GM21360 (cell line): ENCODE measurements around the gene PLXNA1.

Experiments used
- ATAC-seq: cut with Tn5 transposase; IDR thresholded peaks from one replicate; pipeline ENCODE4 v1.9.1; 2021; ENCODE audit warnings: mild to moderate bottlenecking, moderate library complexity; ENCODE audit not compliant: unreplicated experiment

PLXNA1 gene

DNA sequence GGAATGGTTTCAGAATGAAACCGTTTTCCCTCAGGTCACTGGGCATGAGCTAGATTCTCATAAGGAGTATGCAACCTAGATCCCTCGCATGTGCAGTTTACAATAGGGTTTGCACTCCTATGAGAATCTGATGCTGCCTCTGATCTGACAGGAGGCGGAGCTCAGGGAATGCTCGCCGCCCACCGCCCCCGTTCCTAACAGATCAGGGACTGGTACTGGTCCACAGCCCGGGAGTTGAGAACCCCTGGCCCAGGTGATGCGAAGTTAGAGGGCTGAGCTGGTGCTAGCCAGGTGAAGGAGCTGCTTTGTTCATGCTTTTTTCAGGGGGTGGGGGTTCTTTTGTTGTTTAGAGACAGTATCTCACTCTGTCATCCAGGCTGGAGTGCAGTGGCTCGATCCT is 15.5 kb upstream of the PLXNA1 start:
- no peak for ATAC-seq

DNA sequence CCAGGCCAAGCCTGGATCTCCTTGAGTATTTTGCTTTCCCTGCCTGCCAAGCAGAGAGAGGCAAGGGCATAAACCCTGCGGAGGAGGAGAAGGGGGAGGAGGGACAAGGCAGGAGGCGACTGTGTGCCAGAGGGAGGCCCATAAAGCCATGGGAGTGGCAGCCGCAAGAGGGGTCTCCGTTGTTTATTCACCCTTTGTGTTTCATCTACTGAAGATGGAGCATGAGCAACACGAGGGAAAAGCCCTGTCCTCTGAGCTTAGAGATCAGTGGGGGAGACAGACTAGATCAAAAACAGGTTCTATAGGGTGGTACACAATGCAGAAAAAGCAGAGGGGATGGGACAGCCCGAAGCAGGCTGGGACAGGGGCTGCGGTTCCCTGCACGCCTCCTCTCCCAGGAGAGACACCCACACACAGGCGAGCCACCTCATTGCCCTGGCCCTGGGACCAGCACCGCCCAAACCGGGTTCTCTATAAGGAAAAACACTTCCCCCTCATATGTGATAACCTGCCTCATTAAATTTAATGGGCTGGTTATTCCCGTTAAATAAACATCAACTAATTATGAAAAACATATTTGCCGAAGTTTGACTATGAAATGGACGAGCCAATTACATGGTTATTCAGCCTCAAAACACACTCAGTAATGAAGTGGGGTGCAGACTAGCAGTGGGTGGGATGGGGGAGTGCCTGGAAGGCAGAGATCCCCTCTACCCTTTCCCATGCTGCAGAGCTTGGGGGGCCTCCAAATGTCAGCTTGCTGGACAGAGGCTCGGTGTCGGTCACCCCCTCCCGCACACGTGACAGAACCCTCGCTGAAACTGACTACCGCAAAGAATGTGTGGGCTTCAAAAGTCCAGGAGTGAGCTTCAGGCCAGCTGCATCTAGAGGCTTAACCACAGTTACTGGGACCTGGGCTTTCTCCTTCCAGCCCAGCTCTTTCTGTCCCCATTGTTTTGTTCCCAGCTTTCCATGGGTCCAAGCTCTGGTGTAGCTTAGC is 14.2 kb upstream of the PLXNA1 start:
- ATAC-seq: no peak

DNA sequence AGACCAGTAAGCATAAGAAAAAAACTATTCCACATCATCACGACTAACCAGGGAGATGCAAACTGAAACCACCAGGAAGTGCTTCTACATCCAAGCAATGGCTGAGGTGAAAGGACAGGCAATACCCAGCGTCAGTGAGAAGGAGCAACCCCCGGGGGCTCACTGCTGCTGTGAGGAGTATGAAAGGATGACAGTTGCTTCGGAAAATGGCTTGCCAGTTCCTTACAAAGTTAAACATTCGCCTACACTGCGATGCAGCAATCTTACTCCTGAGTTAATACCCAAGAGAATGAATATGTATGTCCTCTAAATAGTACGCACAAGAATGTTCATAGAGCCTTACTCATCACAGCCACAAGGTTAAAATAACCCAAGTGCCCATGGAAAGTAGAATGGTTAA is 13.3 kb upstream of the PLXNA1 start:
- ATAC-seq: no peak

DNA sequence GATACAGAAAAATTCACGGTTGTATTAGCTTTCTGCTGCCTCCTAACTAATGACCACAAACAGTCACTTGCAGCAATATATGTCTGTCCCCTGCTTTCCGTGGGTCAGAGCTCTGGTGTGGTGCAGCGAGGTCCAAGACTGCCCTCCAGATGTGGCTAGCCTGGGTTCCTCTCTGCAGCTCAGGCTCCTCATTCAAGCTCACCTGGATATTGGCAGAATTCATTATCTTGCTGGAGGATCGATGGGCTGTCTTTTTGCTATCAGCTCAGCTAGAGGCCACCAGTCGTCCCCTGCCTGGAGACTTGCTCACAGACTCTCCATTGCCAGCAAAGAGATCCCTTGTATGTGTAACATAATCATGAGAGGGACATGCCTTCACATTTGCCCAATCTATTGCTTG is 12.8 kb upstream of the PLXNA1 start:
- no peak for ATAC-seq

DNA sequence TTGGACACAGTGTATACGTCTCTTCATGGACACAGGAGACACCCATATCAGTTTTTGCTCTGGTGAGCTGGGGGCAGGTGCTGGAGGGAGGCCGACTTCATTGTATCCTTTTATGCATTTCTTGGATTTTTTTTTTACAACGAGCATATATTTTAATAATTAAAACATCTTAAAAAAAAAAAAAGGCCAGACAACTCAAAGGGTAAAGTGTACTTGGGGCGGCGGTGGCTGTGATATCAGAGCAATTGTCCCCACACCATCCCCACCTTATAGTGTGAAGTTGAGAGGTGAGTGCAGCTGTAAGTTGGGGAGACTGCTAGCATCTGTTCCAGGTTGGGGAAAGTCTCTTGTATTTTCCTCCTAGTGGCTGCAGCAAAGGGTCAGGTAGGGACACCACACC is 12.0 kb upstream of the PLXNA1 start:
- ATAC-seq: no peak

DNA sequence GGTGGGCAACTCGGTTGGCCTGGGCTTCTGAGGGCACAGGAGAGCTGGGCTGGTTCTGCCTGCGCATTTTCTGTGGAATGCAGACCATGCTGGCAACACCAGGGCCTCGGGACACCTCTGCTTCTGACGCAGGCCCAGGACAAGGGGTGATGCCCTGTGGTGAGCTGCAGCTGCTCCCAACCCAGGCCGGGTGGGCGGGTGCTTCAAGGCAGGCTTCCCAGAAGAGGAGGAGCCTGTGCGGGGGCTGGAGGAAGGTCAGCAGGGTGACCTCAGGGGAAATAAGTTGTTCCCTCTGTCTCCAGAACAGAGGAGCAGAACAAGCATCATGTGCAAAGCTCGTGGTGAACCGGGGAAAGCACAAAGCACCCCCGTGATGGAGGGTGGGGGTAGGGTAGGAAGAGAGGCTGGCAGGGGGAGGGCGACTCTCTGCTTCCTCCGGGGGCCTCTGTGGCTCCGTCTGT is 11.0 kb upstream of the PLXNA1 start:
- ATAC-seq: no peak

DNA sequence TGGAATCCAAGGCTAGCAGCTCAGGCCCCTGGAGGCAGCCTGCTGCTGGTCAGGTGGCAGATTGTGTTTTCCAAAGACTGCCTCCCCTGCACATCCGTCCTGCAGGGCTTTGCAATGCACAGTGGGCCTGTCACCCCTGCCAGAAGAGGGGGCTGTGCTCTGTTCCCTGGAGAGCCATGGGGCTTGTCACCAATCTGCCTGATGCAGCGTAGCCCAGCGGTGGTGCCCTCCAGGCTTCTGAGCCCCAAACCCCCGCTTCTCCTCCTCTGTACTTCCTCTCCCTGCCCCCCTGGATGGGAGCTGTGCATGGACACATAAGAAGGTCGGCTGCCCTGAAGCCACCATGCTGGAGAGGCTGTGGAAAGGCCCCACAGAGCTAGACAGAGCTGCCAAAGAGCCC is 10.0 kb upstream of the PLXNA1 start:
- ATAC-seq: no peak

DNA sequence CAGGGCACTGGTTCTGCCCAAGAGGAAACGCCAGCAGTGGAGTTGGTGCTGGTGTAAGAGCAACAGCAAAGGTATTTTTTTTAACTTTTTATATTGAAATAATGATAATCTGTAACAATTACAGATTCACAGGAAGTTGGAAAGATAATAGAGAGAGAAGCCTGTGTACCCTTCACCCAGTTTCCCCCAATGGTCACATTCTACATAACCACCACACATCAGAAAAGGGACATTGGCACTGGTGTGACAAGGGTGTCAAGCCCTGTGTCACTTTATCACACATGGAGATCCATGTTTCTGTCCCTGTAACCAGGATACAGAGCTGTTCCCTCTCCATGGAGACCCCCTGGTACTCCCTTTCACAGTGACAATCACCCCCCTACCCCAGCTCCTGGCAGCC is 9.1 kb upstream of the PLXNA1 start:
- no peak for ATAC-seq

DNA sequence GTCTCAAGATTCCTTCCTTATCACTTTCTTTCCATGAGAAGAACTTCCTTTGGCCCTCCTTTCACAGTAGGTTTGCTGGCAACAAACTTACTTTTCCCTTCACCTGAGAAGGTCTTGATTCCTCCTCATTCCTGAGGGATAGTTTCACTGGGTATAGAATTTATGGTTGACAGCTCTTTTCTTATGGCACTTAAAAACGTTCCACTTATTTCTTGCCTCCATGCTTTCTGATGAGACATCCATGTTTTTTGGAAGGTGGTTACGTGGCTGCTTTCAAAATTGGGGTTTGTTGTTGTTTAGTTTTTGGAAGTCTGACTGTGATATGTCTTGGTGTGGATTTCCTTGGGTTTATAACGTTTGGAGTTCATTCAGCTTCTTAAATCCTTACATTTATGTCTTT is 8.2 kb upstream of the PLXNA1 start:
- ATAC-seq: no peak

DNA sequence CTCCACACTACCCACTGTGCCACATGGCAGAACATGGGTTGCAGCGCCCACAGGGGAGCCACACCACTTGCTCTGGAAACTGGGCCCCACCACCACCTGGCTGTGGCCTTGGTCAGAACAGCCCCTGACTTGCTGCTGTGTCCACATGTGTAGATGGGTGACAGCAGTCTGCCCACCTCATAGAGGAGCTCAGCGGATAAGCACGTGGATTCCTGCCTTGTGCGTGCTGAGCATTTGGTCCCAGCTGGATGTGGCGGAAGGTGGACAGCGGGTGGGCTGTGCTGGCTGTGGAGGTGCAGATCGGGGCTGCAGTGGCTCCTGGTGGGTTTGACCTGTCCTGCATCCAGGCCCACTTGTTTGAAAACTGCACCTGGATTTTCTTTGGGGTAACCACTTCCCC is 6.0 kb upstream of the PLXNA1 start:
- ATAC-seq: no peak

DNA sequence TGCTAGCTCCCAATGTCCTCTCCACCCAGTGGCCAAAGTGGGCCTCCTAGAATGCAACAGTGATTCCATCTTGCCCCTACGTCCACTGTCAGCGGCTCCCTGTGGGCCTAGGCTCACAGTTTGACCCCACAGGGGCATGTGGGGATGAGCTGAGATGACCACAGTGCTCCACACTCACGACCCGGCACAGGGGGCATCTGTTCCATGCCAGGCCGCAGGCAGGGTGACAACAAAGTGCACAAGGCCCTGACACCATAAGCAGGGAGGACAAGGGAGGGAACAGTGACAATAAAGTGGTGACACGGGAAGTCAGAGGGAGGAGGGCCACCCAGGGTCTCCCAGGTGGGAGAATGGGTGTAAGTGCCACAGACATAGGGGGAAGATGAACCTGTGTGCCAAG is 5.1 kb upstream of the PLXNA1 start:
- ATAC-seq: no peak

DNA sequence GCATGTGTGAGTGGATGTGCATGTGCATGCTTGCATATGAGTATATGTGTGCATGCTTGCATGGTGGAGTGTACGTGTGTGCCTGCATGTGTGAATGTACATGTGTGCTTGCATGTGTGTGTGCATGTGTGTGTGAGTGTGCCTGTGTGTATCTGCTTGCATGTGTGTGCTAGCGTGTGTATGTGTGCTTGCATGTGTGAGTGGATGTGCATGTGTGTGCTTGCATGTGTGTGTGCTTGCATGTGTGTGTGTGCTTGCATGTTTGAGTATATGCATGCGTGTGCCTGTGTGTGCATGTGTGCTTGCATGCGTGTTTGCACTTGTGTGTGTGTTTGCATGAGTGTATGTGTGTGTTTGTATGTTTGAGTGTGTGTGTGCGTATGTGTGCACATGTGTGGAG is 4.6 kb upstream of the PLXNA1 start:
- no peak for ATAC-seq

DNA sequence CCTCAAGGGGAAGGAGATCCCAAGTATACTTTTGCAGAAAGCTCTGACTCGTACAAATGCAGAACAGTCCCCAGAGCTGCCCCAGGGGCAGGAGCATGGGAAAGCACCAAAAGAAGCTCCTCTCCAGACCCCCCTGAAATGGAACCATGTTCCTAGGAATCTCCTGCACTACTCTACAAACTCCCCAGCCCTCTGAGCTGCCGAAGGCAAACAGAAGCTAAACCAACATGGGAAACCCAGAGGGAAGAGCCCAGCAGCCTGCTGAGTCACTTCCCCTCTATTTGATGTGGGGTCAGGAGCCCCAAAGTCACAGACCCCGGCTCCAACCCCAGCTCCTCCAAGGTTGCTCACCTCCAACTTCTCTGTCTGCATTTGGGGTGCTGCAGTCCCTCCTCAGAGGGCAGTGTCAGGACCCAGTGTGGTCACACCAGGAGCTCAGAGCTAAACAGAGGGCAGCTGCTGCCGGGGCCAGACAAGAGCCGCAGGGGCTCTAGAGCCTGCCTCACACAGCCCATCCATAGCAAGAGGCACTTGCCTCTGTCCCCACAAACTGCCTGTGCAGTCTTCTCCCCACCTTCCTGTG is 3.8 kb upstream of the PLXNA1 start:
- no peak for ATAC-seq

DNA sequence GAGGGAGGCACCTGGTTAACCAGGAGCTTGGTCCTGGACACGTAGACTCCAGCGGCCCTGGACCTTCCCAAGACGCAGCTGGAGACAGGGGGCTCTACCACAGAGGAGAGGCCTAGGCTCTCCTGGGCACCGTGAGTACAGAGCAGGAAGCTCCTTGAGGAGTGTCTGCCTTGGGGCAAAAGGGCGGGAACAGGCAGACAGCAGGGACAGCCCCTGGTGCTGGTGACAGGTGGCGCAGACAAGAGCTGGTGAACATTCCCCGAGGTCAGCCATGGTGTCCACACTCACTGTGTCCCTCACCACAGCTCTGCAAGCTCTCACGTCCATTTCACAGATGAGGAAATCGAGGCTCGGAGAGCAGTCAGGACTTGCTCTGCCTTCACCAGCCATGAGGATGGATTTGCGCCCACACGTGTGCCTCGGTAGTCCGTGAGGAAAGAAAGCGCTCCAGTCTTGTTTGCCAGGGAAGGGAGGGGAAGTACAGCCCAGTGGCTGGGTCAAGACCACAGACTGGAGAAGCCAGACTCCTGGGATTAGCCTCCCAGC is 2.6 kb upstream of the PLXNA1 start:
- ATAC-seq: no peak

DNA sequence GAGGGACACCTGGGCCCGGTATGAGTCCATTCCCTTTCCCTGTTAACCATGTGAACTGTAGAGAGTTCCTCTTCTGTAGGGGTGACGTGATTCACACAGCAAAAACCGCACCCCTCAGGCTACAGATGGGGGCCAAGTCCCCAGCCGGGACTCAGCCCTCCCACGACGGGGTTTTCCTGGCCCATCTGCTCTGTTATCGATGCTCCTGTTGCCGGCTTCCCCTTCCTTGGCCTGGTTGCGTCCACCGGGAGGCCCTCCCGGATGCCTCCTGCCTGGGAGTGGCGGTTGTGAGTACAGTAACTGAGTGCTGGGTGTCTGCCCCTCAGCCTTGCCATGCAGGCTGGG is 817 bp upstream of the PLXNA1 start:
- ATAC-seq: peak; percentile 32

DNA sequence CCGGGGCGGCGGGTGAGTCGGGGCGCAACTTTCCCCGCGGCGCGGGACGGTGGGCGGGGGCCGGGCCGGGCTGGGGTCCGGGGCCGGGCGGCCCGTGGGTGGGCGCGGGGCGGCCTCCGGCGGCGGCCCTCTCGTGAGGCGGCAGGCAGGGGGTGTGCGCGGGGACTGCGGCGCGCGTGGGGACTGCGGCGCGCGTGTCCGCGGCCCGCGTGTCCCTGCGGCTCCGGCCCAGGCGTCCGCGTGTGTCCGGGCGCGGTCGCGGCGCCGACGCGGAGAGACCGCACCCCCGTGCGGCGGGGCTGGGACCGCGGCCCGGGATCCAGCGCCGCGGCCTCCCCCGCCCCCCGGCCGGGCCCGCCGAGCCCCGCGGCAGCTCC is 349 bp downstream of the PLXNA1 start:
- ATAC-seq: no peak

DNA sequence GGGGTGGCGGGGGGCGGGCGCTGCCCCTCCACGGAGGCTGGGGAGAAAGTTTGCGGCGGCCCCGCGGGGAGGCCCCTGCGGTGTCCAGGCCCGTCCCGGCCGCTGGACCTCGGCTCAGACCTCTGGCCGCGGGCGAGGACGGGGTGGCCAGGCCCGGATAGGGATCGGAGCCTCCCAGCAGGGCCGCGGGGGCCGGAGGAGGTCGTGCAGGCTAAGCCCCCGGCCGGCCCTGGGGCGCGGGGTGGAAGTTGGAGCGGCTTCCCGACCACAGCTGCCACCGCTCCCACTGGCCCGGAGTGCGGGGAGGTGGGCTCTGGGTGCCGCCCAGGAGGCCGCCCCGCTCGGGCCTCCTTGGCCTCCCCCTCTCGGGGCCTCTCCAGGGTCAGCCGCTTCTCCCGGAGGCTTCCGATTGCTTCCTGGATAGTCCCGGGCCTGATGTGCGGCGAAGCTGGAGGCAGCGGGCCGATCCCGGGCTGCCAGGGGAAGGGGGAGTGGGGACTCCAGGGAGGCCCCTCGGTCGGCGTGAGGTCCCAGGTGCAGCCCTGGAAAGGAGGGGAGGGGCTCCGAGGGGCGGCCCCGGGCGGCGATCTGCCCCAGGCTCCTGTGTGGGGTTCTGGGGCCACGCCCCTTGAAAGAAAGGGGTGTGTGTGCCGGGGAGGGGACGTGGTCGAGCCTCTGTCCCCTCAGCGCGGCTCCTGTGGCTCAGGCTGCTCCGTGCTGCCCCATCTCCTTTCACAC is 907 bp downstream of the PLXNA1 start:
- no peak for ATAC-seq

DNA sequence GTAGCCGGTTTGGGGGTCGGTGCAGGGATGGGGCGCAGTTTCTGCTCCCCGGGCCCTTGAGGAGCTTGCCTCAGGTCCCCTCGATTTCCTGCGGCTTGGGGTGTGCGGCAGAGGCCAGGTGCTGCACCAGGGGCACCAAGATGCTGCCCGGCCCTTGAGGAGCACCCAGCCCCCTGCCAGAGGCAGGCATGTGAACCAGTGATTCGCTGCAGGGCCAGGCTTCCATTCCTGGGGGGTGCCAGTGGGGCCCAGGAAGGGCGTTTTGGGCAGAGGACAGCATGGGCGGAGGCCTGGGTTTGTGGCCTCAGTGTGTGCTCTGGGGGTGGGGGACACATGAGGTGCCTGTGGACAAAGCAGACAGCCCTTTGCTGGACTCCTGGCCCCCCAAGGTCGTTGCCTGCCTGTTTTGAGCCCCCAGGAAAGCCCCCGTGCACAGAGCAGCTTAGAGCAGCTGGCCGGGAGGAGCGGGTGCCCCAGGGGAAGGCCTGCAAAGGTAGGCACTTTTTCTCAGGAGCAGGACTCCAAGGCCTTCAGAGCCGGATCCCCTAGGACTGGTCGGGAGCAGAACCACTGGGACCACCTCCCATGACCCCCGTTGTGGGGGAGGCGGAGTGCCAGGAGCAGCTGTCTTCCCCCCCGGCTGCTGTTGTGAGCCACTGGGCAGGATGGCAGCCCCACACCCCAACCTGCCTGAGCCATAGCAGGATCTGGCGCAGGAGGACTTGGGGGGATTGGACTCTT is 1.6 kb downstream of the PLXNA1 start:
- no peak for ATAC-seq

DNA sequence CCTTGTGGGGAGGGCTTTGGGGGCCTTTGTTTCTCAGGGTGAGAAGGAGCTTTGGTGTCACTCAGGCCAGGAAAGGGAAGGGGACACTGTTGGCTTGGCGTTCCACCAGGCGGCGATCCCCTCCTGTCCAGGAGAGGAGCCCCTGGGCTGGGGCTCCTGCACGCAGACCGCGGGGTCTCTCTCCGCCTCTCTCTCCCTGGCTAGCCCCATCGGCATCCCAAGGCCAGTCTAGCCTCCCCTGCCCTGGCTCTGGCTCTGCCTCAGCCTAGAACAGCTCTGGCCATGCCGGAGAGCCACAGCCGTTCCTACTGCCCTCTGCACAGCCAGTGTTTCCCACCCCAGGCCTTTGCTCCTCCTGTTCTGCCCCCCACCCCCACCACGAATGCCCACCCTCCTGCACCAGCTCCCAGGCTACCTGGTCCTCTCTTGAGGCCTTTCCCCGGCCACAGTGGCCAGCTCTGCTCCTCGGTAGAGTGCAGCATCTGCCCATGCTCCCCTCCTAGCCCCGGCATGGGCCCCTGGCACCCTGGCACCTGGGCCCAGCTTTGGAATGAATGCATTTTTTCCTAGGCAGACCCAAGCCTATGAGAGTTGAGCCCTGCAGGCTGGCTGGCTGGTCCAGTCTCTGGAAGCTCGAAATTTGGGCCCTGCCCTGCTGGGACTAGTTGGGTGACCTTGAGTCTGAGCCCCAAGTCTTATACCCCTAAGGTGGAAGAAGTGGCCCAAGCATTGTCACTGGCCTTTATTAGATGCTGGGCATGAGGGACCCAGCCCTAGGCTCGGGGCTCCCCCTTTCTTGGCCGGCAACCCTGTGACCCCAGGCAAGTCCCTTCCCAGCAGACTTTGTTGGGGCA is 2.4 kb downstream of the PLXNA1 start:
- ATAC-seq: no peak

DNA sequence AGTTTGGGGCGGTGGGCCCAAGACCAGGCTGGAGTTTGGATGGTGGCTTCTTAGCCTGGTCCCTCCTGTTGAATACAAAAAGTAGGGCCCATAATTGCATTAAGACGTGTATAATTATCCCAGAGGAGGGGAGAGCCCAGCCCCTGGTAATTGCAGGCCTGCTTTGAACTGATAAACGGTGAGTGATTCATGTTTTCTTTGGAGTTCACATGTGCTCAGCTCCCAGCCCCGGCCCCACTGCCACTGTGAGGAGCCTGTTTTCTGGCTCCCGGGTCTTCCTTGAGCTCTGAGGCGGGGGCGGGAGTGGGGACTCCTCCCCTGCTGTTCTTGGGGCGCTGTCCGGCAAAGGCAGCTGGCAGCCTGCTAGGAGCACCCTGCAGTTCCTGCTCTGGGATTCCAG is 3.1 kb downstream of the PLXNA1 start:
- ATAC-seq: no peak
